Uterus (tissue), 4 donors: ENCODE measurements around the gene SYNE1. TPM values are rescaled to one million over a fixed set of nuclear protein-coding genes. Genes with fewer than 3 reads are reported as not detected.

Source experiments
- DNase-seq, 2 donors: peaks; one replicate each; pipeline ENCODE4 v3.0.0-alpha.2; 2019 to 2020
- H3K27ac ChIP-seq, 2 donors: fragments of 200-600 bp; sonication (generic); 1 replicate in 1 of 2; 2 replicates in 1 of 2; pipeline ENCODE4 v1.5.1; 2016 to 2018
- H3K27me3 ChIP-seq, 2 donors: fragments of 200-600 bp; sonication (generic); one replicate each; pipeline ENCODE4 v1.5.1; 2018 to 2019; ENCODE audit warnings: control low read depth in 1 of 2
- H3K36me3 ChIP-seq, 2 donors: fragments of 200-600 bp; sonication (generic); one replicate each; pipeline ENCODE4 v1.5.1; 2019; ENCODE audit warnings: control low read depth in 1 of 2
- H3K4me1 ChIP-seq, 2 donors: fragments of 200-600 bp; sonication (generic); one replicate each; pipeline ENCODE4 v1.5.1; 2018 to 2019; ENCODE audit warnings: control low read depth in 1 of 2
- H3K4me3 ChIP-seq, 2 donors: fragments of 200-600 bp; sonication (generic); 1 replicate in 1 of 2; 2 replicates in 1 of 2; pipeline ENCODE4 v1.5.1; 2018 to 2019; ENCODE audit warnings: mild to moderate bottlenecking in 1 of 2
- H3K9me3 ChIP-seq, 2 donors: fragments of 200-600 bp; sonication (generic); one replicate each; pipeline ENCODE4 v1.5.1; 2019; ENCODE audit warnings: control low read depth in 1 of 2
- CTCF ChIP-seq, 4 experiments: fragments of 200-600 bp in 2 of 4; fragments of 450-650 bp in 2 of 4; sonication (generic) in 2 of 4; IDR thresholded peaks; one replicate each; pipeline ENCODE4 v1.5.1; 2016 to 2019; ENCODE audit warnings: antibody characterized with exemption in 4 of 4, mild to moderate bottlenecking in 2 of 4, moderate library complexity in 1 of 4
- POLR2A ChIP-seq, 2 donors: fragments of 450-650 bp; IDR thresholded peaks; one replicate each; pipeline ENCODE4 v1.6.1; 2016; ENCODE audit warnings: antibody characterized with exemption in 2 of 2, mild to moderate bottlenecking in 1 of 2, moderate library complexity in 1 of 2
- intact Hi-C: fragments of 100-400 bp; cut with DNase I; formaldehyde crosslinking; loops from one replicate; pipeline ENCODE4 v1.15.1; 2023; ENCODE audit warnings: low total_unique reads
- total RNA-seq, 4 donors: library from RNA; depleted of rRNA in 3 of 4; stranded (reverse); fragments of >200 nt in 3 of 4; gene quantifications; one replicate each; pipeline versions ENCODE4 v1.1.0 to v1.2.4, GENCODE V29; 2014 to 2023
- donor health status: DM: yes; HTN: yes; CAD: no.

SYNE1 gene
- total RNA-seq, 4 donors from 2014 or later: 134 to 339 (median 181) TPM

- H3K27ac ChIP-seq: peak overlapping the region; percentile 23 to 50
Measured at GRCh38 chr6:152110886-152111820, 526.0 kb downstream of the SYNE1 start.

GRCh38 chr6:152107973-152108372, 529.2 kb downstream of the SYNE1 start:
- Histone ChIP-seq H3K36me3 (no peaks in the 10 kb centered on the region), H3K27ac (no peak overlapping the region), H3K4me1 (peaks cover 0 to 6% of the 10 kb centered on the region in 2 donors), H3K9me3 (no peaks in the 10 kb centered on the region), H3K4me3 (no peak overlapping the region), H3K27me3 (no peaks in the 10 kb centered on the region)
- no peak for DNase-seq
- TF ChIP-seq CTCF (IDR thresholded peaks at IDR 0.05) (no peak), POLR2A (IDR thresholded peaks at IDR 0.05) (no peak)
- intact Hi-C loops: no loop called here

More at GRCh38 chr6:152110886-152111820, 526.0 kb downstream of the SYNE1 start:
- H3K9me3 ChIP-seq: no peaks in the 10 kb centered on the region
- intact Hi-C loops: no loop called here
- DNase-seq: peak in 1 of 2 donors; percentile 42
- no peaks in the 10 kb centered on the region for H3K27me3 ChIP-seq
- no peak for TF ChIP-seq POLR2A (IDR thresholded peaks at IDR 0.05)
- peaks cover 0 to 6% of the 10 kb centered on the region in 2 donors for H3K4me1 ChIP-seq
- H3K4me3 ChIP-seq: no peak overlapping the region
- no peaks in the 10 kb centered on the region for H3K36me3 ChIP-seq

- Histone ChIP-seq H3K4me1 (no peaks in the 10 kb centered on the region), H3K4me3 (no peak overlapping the region), H3K27ac (peak overlapping the region; percentile 25 to 50), H3K9me3 (no peaks in the 10 kb centered on the region), H3K27me3 (no peaks in the 10 kb centered on the region), H3K36me3 (no peaks in the 10 kb centered on the region)
- TF ChIP-seq CTCF (IDR thresholded peaks at IDR 0.05): no peak
- no peak for DNase-seq
- intact Hi-C loops: no loop called here
Measured at GRCh38 chr6:152100183-152100618, 537.0 kb downstream of the SYNE1 start.

GRCh38 chr6:152099446-152100182, 537.5 kb downstream of the SYNE1 start:
- no peaks in the 10 kb centered on the region for H3K4me1 ChIP-seq
- no peaks in the 10 kb centered on the region for H3K9me3 ChIP-seq
- H3K27ac ChIP-seq: peak overlapping the region; percentile 25 to 50
- DNase-seq: no peak
- TF ChIP-seq POLR2A (IDR thresholded peaks at IDR 0.05) (no peak), CTCF (IDR thresholded peaks at IDR 0.05) (no peak)
- intact Hi-C loops: no loop called here
- H3K36me3 ChIP-seq: no peaks in the 10 kb centered on the region
- H3K4me3 ChIP-seq: no peak overlapping the region
- no peaks in the 10 kb centered on the region for H3K27me3 ChIP-seq

GRCh38 chr6:152098683-152099082, 538.5 kb downstream of the SYNE1 start:
- DNase-seq: no peak
- Histone ChIP-seq H3K4me3 (no peak overlapping the region), H3K4me1 (no peaks in the 10 kb centered on the region), H3K9me3 (no peaks in the 10 kb centered on the region), H3K36me3 (no peaks in the 10 kb centered on the region), H3K27me3 (no peaks in the 10 kb centered on the region), H3K27ac (no peak overlapping the region)
- TF ChIP-seq CTCF (IDR thresholded peaks at IDR 0.05) (no peak), POLR2A (IDR thresholded peaks at IDR 0.05) (no peak)
- intact Hi-C loops: no loop called here
